Jurkat, Clone E6-1 (cell line): ENCODE data around the gene UBR7. TPM values are rescaled to one million over a fixed set of nuclear protein-coding genes. Genes with fewer than 3 reads are reported as not detected.
"Not testable (repeated sequence)": the region's sequence is repeated elsewhere in the genome, so short reads cannot be mapped to it uniquely, and the experiment has no call there.

Experiments used
- DNase-seq: peaks from one replicate; pipeline ENCODE4 v3.0.0-alpha.2; 2011; ENCODE audit warnings: low read depth, low spot score
- H3K4me3 ChIP-seq: 2 replicates; pipeline ENCODE4 v1.5.1; 2011; ENCODE audit warnings: mild to moderate bottlenecking, low read length, control low read depth, moderate library complexity
- polyA plus RNA-seq: library from polyadenylated mRNA; unstranded; fragments of >200 nt; gene quantifications from one replicate; pipeline ENCODE4 v1.2.1, GENCODE V29; 2012; ENCODE audit warnings: missing spikeins; ENCODE audit not compliant: insufficient read length, insufficient read depth

UBR7 gene, protein sequence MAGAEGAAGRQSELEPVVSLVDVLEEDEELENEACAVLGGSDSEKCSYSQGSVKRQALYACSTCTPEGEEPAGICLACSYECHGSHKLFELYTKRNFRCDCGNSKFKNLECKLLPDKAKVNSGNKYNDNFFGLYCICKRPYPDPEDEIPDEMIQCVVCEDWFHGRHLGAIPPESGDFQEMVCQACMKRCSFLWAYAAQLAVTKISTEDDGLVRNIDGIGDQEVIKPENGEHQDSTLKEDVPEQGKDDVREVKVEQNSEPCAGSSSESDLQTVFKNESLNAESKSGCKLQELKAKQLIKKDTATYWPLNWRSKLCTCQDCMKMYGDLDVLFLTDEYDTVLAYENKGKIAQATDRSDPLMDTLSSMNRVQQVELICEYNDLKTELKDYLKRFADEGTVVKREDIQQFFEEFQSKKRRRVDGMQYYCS
- polyA plus RNA-seq = 73.1 TPM

DNA sequence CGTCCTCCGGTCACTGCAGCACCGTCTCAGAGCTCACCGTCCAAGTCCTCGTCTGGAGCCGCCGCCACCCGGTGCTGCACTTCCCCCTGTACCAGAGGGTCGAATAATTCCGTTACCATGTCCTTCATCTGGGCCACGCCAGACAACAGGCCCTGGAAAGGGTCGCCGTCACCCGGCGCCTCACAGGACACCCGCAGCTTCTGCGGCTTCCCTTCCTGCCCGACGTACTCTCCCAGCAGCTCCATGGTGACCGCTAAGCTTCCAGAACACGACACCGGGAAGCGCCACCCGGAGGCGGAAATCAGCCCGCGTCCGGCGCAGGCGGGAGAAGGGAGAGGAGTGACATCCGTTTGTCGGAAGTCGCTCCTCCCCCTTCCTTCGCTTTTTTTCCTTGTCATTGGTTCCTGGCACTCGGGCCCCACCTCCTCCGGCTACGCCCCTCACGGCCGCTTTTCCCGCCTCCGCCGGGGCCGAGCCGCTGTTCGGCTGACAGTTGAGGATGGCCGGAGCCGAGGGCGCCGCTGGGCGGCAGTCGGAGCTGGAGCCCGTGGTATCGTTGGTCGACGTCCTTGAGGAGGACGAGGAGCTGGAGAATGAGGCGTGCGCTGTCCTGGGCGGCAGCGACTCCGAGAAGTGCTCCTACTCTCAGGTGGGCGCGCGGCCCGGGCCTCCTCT is at the start of gene UBR7, which contains the start of gene GON7:
Gene UBR7 (plus strand): TSS at position 464 of the 675 bp plus-strand sequence. CDS start 36 bp downstream, at position 500.
Gene GON7 (minus strand): TSS at position 273 of the 675 bp plus-strand sequence. CDS start 28 bp downstream, at position 245.
- peak within 1 kb of the TSS; percentile 88 for H3K4me3 ChIP-seq
- peak; percentile 94 for DNase-seq

DNA sequence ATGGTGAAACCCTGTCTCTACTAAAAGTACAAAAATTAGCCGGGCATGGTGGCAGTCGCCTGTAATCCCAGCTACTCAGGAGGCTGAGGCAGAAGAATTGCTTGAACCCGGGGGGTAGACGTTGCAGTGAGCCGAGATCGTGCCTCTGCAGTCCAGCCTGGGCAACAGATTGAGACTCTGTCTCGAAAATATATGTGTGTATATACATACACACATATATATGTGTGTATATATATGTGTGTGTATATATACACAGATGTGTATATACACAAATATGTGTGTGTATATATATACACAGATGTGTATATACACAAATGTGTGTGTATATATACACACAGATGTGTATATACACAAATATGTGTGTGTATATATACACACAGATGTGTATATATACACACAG is 48.7 kb upstream of the UBR7 start:
- not testable (repeated sequence) for H3K4me3 ChIP-seq, DNase-seq

DNA sequence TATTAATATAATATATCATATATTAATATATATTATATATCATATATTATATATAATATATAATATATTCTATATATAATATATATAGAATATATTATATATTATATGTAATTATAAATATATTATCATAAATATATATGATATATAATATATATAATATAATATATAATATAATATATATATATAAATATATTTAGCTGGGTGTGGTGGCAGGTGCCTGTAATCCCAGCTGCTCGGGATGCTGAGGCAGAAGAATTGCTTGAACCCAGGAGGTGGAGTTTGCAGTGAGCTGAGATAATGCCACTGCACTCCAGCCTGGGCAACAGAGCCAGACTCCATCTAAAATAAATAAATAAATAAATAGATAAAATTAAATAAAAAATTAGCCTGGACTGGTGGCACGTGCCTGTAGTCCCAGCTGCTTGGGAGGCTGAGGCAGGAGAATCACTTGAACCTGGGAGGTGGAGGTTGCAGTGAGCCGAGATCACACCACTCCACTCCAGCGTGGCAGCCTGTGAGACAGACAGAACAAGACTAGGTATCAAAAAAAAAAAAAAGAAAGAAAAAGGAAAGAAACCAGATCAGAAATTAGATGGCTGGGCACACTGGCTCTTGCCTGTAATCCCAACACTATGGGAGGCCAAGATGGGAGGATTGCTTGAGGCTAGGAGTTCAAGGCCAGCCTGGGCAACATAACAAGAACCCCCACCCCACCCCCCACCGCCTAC is 47.3 kb upstream of the UBR7 start:
- H3K4me3 ChIP-seq, DNase-seq: not testable (repeated sequence)

DNA sequence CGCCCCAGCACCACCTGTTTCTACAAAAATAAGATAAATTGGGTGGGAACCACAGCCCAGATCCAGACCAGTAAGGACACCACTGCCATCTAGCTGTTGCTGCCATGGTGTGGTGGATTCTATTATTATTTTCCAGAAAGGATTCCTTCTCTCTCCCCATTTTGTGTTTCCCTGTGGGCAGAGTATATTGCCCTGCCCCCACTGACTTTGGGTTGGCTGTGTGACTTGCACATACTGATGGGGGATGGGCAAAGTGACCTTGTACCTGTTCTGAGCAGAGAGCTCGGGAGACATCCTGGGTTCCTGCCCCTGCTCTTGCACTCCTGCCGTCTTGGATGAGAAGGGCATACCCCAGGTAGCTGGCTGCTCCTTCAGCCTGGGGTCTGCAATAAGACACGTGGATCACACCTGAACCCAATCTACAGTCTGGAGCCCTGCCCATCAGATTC is 46.7 kb upstream of the UBR7 start:
- DNase-seq = no peak
- no peak overlapping the region for H3K4me3 ChIP-seq

DNA sequence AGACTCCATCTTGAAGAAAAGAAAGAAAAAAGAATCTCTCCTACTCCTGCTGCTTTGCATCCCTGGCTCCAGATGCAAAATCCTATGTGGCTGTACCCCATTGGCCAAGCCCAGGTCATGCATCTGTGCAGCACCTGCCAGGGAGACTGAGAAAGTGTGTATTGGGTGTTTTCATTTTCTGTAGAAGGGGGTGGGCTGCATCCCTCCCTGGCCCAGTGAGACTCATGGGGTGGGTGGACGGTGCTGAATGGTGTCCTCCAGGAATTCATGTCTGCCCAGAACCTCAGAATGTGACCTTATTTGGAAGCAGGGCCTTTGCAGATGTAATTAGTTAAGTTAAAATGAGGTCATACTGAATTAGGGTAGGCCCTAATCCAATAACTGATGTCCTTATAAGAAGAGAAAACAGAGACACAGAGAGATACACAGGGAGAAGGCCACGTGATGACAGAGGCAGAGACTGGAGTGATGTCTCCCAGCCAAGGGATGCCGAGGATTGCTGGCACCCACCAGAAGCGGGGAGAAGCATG is 45.6 kb upstream of the UBR7 start:
- no peak overlapping the region for H3K4me3 ChIP-seq
- DNase-seq = no peak

DNA sequence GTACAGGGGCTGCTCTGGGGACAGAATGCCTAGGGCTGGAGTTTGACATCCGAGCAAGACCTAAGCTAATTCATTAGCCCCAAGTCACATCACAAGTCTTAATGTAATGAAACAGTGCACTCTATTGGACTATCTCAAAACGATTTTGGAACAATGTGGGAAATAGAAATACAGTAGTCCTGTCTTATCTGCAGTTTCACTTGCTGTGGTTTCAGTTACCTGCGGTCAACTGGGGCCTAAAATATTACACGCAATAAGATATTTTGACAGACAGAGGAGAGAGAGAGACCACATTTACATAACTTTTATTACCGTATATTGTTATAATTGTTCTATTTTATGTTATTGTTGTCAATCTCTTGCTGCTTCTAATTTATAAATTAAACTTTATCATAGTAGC is 43.5 kb upstream of the UBR7 start:
- no peak for DNase-seq

DNA sequence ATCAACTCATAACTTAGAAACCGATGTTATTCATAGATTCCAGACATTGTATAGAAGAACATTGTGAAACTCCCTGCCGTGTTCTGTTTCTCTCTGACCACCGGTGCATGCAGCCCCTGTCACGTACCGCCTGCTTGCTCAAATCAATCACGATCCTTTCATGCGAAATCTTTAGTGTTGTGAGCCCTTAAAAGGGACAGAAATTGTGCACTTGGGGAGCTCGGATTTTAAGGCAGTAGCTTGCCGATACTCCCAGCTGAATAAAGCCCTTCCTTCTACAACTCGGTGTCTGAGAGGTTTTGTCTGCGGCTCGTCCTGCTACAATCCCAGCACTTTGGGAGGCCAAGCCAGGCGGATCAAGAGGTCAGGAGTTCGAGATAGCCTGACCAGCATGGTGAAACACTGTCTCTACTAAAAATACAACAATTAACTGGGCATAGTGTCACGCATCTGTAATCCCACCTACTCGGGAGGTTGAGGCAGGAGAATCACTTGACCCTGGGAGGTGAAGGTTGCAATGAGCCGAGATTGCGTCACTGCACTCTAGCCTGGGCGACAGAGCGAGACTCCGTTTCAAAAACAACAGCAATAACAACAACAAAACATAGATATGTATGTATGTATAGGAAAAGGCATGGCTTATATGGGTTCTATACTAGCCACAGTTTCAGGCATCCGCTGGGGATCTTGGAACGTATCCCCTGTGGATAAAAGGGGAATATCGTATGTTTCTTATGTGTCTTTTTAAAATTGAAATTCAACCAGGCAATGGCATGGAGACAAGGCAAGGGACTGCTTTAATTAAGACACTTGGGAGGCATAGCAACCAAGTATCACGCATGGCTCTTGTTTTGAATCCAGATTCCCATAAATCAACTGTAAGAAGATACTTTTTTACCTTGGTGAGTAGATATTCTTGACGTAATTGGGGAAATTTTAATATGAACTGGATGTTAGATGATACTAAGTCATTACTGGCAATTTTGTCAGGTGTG is 41.5 kb upstream of the UBR7 start:
- not testable (repeated sequence) for DNase-seq, H3K4me3 ChIP-seq

More for the DNA sequence above, 43.5 kb upstream of the UBR7 start:
- no peak overlapping the region for H3K4me3 ChIP-seq

DNA sequence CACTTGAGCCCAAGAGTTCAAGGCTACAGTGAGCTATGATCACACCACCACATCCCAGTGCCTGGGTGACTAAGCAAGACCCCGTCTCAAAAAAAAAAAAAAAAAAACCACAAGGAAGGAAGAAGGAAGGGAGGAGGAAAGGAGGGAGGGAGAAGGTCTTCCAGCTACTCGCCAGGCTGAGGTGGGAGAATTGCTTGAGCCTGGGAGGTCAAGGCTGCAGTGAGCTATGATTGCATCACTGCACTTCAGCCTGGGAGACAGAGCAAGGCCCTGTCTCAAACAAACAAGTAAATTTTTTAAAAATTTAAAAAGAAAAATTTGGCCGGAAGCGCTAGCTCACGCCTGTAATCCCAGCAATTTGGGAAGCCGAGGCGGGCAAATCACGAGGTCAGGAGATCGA is 38.4 kb upstream of the UBR7 start:
- H3K4me3 ChIP-seq, DNase-seq: not testable (repeated sequence)

DNA sequence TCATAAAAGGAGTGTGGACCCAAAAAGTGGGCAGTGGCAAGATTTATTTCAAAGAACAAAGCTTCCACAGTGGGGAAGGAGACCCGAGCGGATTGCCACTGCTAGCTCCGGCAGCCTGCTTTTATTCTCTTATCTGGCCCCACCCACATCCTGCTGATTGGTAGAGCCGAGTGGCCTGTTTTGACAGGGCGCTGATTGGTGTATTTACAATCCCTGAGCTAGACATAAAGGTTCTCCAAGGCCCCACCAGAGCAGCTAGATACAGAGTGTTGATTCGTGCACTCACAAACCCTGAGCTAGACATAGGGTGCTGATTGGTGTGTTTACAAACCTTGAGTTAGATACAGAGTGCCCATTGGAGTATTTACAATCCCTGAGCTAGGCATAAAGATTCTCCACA is 37.4 kb upstream of the UBR7 start:
- not testable (repeated sequence) for DNase-seq, H3K4me3 ChIP-seq

DNA sequence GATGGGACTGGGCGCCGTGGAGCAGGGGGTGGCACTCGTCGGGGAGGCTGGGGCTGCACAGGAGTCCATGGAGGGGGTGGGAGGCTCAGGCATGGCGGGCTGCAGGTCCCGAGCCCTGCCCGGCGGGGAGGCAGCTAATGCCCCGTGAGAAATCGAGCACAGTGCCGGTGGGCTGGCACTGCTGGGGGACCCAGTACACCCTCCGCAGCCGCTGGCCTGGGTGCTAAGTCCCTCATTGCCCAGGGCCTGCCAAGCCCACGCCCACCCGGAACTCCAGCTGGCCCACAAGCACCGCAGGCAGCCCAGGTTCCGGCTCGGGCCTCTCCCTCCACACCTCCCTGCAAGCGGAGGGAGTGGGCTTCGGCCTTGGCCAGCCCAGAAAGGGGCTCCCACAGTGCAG is 36.9 kb upstream of the UBR7 start:
- not testable (repeated sequence) for DNase-seq, H3K4me3 ChIP-seq

DNA sequence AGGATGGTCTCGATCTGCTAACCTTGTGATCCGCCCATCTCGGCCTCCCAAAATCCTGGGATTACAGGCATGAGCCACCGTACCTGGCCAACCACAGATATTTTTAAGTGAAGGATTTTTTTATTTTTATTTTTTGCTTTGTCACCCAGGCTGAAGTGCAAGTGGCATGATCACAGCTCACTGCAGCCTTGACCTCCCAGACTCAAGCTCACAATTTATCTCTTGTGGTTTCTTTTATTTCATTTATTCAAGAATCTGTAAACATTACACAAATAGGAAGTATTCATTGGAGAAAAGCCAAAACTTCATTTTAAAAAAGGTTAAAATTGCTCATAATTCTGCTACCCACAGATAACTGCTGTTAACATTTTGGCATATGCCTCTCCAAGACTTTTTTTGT is 35.7 kb upstream of the UBR7 start:
- no peak for DNase-seq

DNA sequence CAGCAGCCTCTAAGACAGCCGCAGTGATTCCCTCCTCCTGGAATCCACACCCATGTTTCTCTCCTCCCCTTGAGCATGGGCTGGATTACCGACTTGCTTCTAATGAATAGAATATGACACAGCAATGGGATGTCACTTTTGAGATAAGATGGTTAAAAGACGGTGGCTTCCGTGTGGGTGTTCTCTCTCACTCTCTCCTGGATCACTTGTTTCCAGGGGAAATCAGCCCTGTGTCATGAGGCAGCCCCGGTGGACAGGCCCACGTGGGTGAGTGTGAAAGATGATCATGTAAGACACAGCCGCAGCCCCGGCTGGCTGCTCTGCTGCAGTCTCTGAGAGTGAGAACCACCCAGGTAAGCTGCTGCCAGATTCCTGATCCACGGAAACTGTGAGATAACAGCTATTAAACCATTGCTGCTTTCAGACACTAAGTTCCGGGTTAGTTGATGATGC is 33.1 kb upstream of the UBR7 start:
- no peak for DNase-seq
- H3K4me3 ChIP-seq = no peak overlapping the region

More for the DNA sequence above, 35.7 kb upstream of the UBR7 start:
- H3K4me3 ChIP-seq = no peak overlapping the region

DNA sequence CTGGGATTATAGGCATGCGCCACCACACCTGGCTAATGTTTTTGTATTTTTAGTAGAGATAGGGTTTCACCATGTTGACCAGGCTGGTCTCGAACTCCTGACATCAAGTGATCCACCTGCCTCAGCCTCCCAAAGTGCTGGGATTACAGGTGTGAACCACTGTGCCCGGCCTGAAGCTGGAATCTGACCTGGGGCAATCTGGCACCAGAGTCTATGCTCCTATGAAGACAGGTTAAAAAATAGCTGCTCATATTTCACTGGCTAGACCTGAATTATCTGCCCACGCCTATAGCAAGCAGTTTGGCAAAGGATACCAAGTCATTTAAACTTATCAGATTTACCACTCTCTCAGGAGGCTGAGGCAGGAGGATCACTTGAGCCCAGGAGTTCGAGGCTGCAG is 32.3 kb upstream of the UBR7 start:
- DNase-seq, H3K4me3 ChIP-seq: not testable (repeated sequence)

DNA sequence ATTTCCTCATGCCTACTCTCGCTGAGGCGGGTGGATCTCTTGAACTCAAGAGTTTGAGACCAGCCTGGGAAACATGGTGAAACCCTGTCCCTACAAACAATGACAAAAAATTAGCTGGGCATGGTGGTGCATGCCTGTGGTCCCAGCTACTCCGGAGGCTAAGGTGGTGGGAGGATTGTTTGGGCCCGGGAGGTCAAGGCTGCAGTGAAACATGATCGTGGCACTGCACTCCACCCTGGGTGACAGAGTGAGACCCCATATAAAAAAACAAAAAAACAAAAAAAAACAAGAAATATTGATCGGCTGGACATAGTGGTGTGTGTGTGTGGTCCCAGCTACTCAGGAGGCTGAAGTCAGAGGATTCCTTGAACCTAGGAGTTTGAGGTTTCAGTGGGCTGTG is 31.6 kb upstream of the UBR7 start:
- DNase-seq = no peak
- no peak overlapping the region for H3K4me3 ChIP-seq

DNA sequence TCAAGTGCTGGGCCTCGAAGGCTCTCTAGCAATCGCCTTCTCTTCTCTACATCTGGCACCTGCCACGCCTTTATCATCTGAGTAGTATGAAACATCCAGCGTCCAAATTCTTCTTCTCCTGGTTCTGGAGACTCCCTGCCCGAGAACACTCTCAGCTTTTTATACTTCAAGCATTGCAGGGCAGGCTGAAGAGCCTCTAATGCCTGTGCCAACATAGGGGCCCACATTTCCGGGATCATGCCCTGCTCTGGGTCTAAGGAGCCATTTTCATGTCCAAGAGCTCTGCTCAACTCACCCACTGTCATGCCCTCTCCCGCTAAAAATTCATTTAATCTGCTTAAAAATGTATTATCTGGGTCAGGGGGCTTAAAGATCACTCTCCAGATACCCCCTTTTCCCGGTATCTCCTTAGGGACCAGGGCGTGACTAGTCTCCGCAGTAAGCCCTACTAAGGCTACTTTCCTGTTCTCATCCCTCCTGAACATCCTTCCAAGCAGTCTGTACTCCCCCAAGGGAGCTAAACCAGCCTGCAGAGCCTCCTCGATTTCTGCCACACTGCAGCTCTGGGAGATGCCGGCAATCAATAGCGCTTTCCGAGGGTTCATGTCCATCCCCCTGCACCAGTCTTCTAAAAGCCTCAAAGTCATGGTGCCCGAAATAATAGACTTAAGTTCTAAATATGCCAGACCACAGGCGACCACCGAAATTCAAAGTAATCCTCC is 23.3 kb upstream of the UBR7 start:
- no peak for DNase-seq
- peak overlapping the region; percentile 74 for H3K4me3 ChIP-seq

DNA sequence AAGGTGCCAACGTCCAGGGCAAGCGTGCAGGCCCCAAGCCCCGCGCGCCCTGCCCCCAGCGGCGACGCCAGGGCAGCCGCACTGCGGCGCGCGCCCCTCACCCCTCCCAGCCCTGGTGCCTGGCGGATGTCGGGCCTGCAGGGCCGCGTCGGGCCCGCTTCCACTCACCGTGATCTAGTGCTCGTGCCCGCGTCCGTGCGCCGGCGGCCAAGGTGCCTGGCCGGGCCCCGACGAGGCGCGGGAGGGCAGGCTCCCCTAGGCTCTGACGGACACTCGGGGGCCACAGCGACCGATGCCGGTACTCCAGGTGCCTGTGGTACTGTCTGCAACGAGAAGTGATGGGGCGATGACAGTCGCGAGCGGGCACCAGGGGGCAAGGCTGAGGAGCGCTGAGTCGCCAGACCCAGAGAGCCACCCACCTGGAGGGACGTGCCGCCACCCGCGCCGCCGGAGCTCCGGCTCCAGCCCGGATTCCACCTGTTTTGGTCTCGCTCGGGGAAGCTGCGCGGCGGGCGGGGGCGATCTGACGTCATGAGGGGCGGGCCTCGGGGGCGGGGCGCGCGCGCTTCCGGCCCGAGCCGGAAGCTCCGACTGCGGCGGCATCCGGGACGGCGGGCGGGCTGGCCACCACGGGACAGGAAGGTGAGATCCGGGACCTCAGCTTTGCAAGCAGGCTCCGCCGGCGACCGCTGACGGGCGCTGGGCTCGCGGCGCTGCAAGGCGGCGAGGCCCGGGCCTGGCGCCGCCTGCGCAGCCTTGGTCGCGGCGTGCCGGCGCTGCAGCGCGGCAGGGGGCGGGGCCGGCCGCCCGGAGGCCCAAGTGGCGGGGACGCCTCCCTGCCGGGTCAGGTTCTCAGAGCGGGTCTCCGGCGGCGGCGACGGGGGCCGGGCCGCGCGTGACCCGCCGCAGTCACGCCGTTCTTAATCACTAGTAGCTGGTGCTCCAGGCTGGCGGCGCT is 22.4 kb upstream of the UBR7 start, which contains the start of the genes LYSET and MOAP1:
Gene LYSET (plus strand): TSS at position 927 of the 958 bp plus-strand sequence. CDS start 89 bp downstream, outside the sequence.
Gene MOAP1 (minus strand): TSS at position 507 of the 958 bp plus-strand sequence. CDS start 655 bp downstream, outside the sequence.
- peak; percentile 75 for DNase-seq

More for the DNA sequence above, 22.4 kb upstream of the UBR7 start, which contains the start of the genes LYSET and MOAP1:
- H3K4me3 ChIP-seq = peak within 1 kb of the TSS; percentile 74
